ENCODE results near the gene HNRNPF. TPM values are rescaled to one million over a fixed set of nuclear protein-coding genes. Genes with fewer than 3 reads are reported as not detected.

Gene HNRNPF
- total RNA-seq, 1 donor from 2014 or later: 183 TPM

GRCh38 chr10:43369921-43370320 lies 39.1 kb downstream of the HNRNPF start:
- no peaks in the 10 kb centered on the region for H3K4me1 ChIP-seq
- no peaks in the 10 kb centered on the region for H3K27me3 ChIP-seq
- no peaks in the 10 kb centered on the region for H3K9me3 ChIP-seq
- no peak overlapping the region for H3K27ac ChIP-seq
- DNase-seq (no peak), ATAC-seq (no peak)
- intact Hi-C loops (cut with DNase I): no loop called here
- no peak overlapping the region for H3K4me3 ChIP-seq
- H3K36me3 ChIP-seq: no peaks in the 10 kb centered on the region
- no peak for TF ChIP-seq CTCF (IDR thresholded peaks at IDR 0.05)

- DNase-seq (no peak), ATAC-seq (no peak)
- TF ChIP-seq CTCF (IDR thresholded peaks at IDR 0.05): no peak
- H3K4me3 ChIP-seq: no peak overlapping the region
- peaks cover 9% of the 10 kb centered on the region for H3K4me1 ChIP-seq
- H3K27ac ChIP-seq: no peak overlapping the region
- H3K36me3 ChIP-seq: no peaks in the 10 kb centered on the region
- H3K27me3 ChIP-seq: no peaks in the 10 kb centered on the region
- H3K9me3 ChIP-seq: no peaks in the 10 kb centered on the region
- intact Hi-C loops (cut with DNase I): no loop called here
Observed at GRCh38 chr10:43365001-43365400, 44.0 kb downstream of the HNRNPF start.

- intact Hi-C loops (cut with DNase I): no loop called here
- DNase-seq (peak; percentile 100), ATAC-seq (peak; percentile 99)
- Histone ChIP-seq H3K4me3 (peak overlapping the region; percentile 63), H3K36me3 (no peaks in the 10 kb centered on the region), H3K4me1 (peaks cover 9% of the 10 kb centered on the region), H3K9me3 (no peaks in the 10 kb centered on the region), H3K27ac (peak overlapping the region; percentile 87), H3K27me3 (no peaks in the 10 kb centered on the region)
- TF ChIP-seq CTCF (IDR thresholded peaks at IDR 0.05): peak; percentile 49
Observed at GRCh38 chr10:43362191-43362839, 46.7 kb downstream of the HNRNPF start.

- no peaks in the 10 kb centered on the region for H3K27me3 ChIP-seq
- peaks cover 9% of the 10 kb centered on the region for H3K4me1 ChIP-seq
- intact Hi-C loops (cut with DNase I): no loop called here
- no peak for DNase-seq
- no peaks in the 10 kb centered on the region for H3K9me3 ChIP-seq
- no peaks in the 10 kb centered on the region for H3K36me3 ChIP-seq
- ATAC-seq: no peak
- peak overlapping the region; percentile 63 for H3K4me3 ChIP-seq
- no peak for TF ChIP-seq CTCF (IDR thresholded peaks at IDR 0.05)
- peak overlapping the region; percentile 87 for H3K27ac ChIP-seq
Observed at GRCh38 chr10:43361547-43362190, 47.3 kb downstream of the HNRNPF start.

- ATAC-seq (no peak), DNase-seq (no peak)
- no peak overlapping the region for H3K4me3 ChIP-seq
- no peak overlapping the region for H3K27ac ChIP-seq
- peaks cover 9% of the 10 kb centered on the region for H3K4me1 ChIP-seq
- no peaks in the 10 kb centered on the region for H3K36me3 ChIP-seq
- intact Hi-C loops (cut with DNase I): no loop called here
- H3K27me3 ChIP-seq: no peaks in the 10 kb centered on the region
- no peaks in the 10 kb centered on the region for H3K9me3 ChIP-seq
- TF ChIP-seq CTCF (IDR thresholded peaks at IDR 0.05): no peak
Observed at GRCh38 chr10:43360086-43360485, 48.9 kb downstream of the HNRNPF start.

All from upper lobe of right lung (tissue), 1 donor.